Left cardiac atrium (tissue), 4 donors: ENCODE measurements around the gene C16orf86. TPM values are rescaled to one million over a fixed set of nuclear protein-coding genes. Genes with fewer than 3 reads are reported as not detected.
A peak's percentile ranks its signal among the peaks of the same experiment; 100 is the strongest.

ENCODE experiments used
- ATAC-seq, 2 donors: fragments of 200-7000 bp; cut with Tn5 transposase; one replicate each; pipeline ENCODE4 v1.9.1; 2020; ENCODE audit warnings: mild to moderate bottlenecking in 2 of 2, moderate library complexity in 2 of 2
- DNase-seq: peaks from one replicate; pipeline ENCODE4 v3.0.0-alpha.2; 2020
- intact Hi-C, 2 donors: fragments of 100-400 bp; cut with DNase I; formaldehyde crosslinking; loops; one replicate each; pipeline versions ENCODE4 v1.14.1 to v1.15.1; 2022 to 2023
- total RNA-seq, 2 donors: library from RNA; stranded (reverse); fragmentation: NEBNext Ultra II Directional; extraction: Animal tissue kit (Norgen Biotek cat#: 25700); gene quantifications; one replicate each; pipeline ENCODE4 v1.2.1, GENCODE V29; 2021
- donor health status: DM: no; HTN: yes; CAD: no.
- donor health status: DM: no; HTN: yes; CAD: no; lungs with severe emphysema.
- donor health status: DM: yes; HTN: yes; CAD: no.
- donor health status: Dilated cardiomyopathy.

Gene C16orf86
- total RNA-seq, 2 donors from 2014 or later, result 3.5 to 3.7 TPM

GRCh38 chr16:67708368-67708771 is 41.8 kb downstream of the C16orf86 start:
- intact Hi-C loops, result no loop called here
- peak; percentile 47 to 56 for ATAC-seq
- no peak for DNase-seq

- DNase-seq (no peak), ATAC-seq (no peak)
- intact Hi-C loops, result no loop called here
These were observed 42.4 kb downstream of the C16orf86 start for GRCh38 chr16:67709050-67709449.

GRCh38 chr16:67710607-67711006 is 44.0 kb downstream of the C16orf86 start:
- ATAC-seq, result no peak
- no peak for DNase-seq
- intact Hi-C loops, result no loop called here

- DNase-seq (no peak), ATAC-seq (no peak)
- intact Hi-C loops, result no loop called here
These were observed 47.1 kb downstream of the C16orf86 start for GRCh38 chr16:67713647-67714273.

- intact Hi-C loops, result no loop called here
- ATAC-seq (no peak), DNase-seq (no peak)
These were observed 47.9 kb downstream of the C16orf86 start for GRCh38 chr16:67714522-67714921.

- DNase-seq, result no peak
- ATAC-seq, result no peak
- intact Hi-C loops, result no loop called here
These were observed 49.5 kb downstream of the C16orf86 start for GRCh38 chr16:67716097-67716496.

Other genes with a start within 250 kb of the C16orf86 start
- 1 to 10 TPM in 1 of 2 donors, not detected in 1; 1.6 TPM for gene HSD11B2, start 235.7 kb upstream of the C16orf86 start, total RNA-seq
- 10 to 100 TPM; 66.9 to 71.3 TPM for gene ATP6V0D1, start 185.7 kb upstream of the C16orf86 start, total RNA-seq
- gene AGRP, start 183.3 kb upstream of the C16orf86 start, total RNA-seq, result not detected
- gene RIPOR1, start 138.0 kb upstream of the C16orf86 start, total RNA-seq, result 10 to 100 TPM; 66.2 to 80.9 TPM
- 10 to 100 TPM; 22.7 to 25.7 TPM for gene CTCF, start 104.3 kb upstream of the C16orf86 start, total RNA-seq
- 1 to 10 TPM; 1.1 to 1.2 TPM for gene CARMIL2, start 21.7 kb upstream of the C16orf86 start, total RNA-seq
- 10 to 100 TPM in 1 of 2 donors, 1 to 10 TPM in 1; 9.0 to 10.2 TPM for gene ACD, start 6.6 kb upstream of the C16orf86 start, total RNA-seq
- 1 to 10 TPM; 2.5 to 4.8 TPM for gene PARD6A, start 5.9 kb upstream of the C16orf86 start, total RNA-seq
- 1 to 10 TPM; 7.6 to 9.6 TPM for gene ENKD1, start 64 bp upstream of the C16orf86 start, total RNA-seq
- gene GFOD2, start 52.5 kb downstream of the C16orf86 start, total RNA-seq, result 10 to 100 TPM; 10.1 to 11.7 TPM
- gene RANBP10, start 139.7 kb downstream of the C16orf86 start, total RNA-seq, result 10 to 100 TPM; 10.9 to 14.3 TPM
- gene TSNAXIP1, start 140.1 kb downstream of the C16orf86 start, total RNA-seq, result under 1 TPM; 0.55 to 0.74 TPM
- gene THAP11, start 175.5 kb downstream of the C16orf86 start, total RNA-seq, result 10 to 100 TPM; 24.5 to 24.7 TPM
- 10 to 100 TPM; 59.8 to 73.9 TPM for gene NUTF2, start 180.1 kb downstream of the C16orf86 start, total RNA-seq
- 10 to 100 TPM; 22.1 to 22.2 TPM for gene CENPT, start 180.9 kb downstream of the C16orf86 start, total RNA-seq
- 10 to 100 TPM; 23.3 to 31.5 TPM for gene EDC4, start 206.2 kb downstream of the C16orf86 start, total RNA-seq
- under 1 TPM in 1 of 2 donors, not detected in 1; 0.50 TPM for gene NRN1L, start 218.1 kb downstream of the C16orf86 start, total RNA-seq
- 10 to 100 TPM; 21.0 to 27.3 TPM for gene PSKH1, start 226.4 kb downstream of the C16orf86 start, total RNA-seq